GM12891 (cell line): ENCODE results near the gene SERPINB12.

Experiments
- POLR2A ChIP-seq: IDR thresholded peaks from 2 replicates; pipeline ENCODE4 v1.6.1; 2011; ENCODE audit warnings: low read depth, low read length, control low read depth
- POLR2AphosphoS5 ChIP-seq: IDR thresholded peaks from 2 replicates; pipeline ENCODE4 v1.6.1; 2011; ENCODE audit warnings: low read depth, low read length, control low read depth
- POU2F2 ChIP-seq: IDR thresholded peaks from 2 replicates; pipeline ENCODE4 v1.6.1; 2011; ENCODE audit warnings: low read depth, mild to moderate bottlenecking, control low read depth, low read length, moderate library complexity
- SPI1 ChIP-seq: IDR thresholded peaks from 2 replicates; pipeline ENCODE4 v1.6.1; 2011; ENCODE audit warnings: low read depth, low read length, control low read depth
- TAF1 ChIP-seq: IDR thresholded peaks from 2 replicates; pipeline ENCODE4 v1.6.1; 2011; ENCODE audit warnings: low read depth, low read length, control low read depth

- TF ChIP-seq POLR2AphosphoS5, result no peak
- TF ChIP-seq SPI1, result no peak
- TF ChIP-seq POLR2A, result no peak
- TF ChIP-seq TAF1, result no peak
- no peak for TF ChIP-seq POU2F2
These were observed 62.8 kb downstream of the SERPINB12 start for GRCh38 chr18:63604791-63605567.
